Skin epidermis (tissue), 12 donors: ENCODE measurements around the gene PHPT1.
A peak's percentile ranks its signal among the peaks of the same experiment; 100 is the strongest.
"Not testable (repeated sequence)": the region's sequence is repeated elsewhere in the genome, so short reads cannot be mapped to it uniquely, and the experiment has no call there.

Source experiments
- H3K27ac ChIP-seq, 21 experiments: fragments of 200-600 bp; sonication (generic) in 11 of 21; one replicate each; pipeline ENCODE4 v1.5.0; 2020; ENCODE audit warnings: mild to moderate bottlenecking in 3 of 21, inconsistent platforms in 2 of 21, moderate library complexity in 2 of 21
- H3K4me3 ChIP-seq, 7 experiments: fragments of 200-600 bp; sonication (generic) in 2 of 7; one replicate each; pipeline ENCODE4 v1.5.0; 2020; ENCODE audit warnings: inconsistent platforms in 2 of 7, mild to moderate bottlenecking in 2 of 7, moderate library complexity in 1 of 7

The PHPT1 gene

GRCh38 chr9:136821826-136822544 lies 27.2 kb upstream of the PHPT1 start:
- H3K4me3 ChIP-seq, result peak overlapping the region in 1 of 7 experiments; percentile 15

DNA sequence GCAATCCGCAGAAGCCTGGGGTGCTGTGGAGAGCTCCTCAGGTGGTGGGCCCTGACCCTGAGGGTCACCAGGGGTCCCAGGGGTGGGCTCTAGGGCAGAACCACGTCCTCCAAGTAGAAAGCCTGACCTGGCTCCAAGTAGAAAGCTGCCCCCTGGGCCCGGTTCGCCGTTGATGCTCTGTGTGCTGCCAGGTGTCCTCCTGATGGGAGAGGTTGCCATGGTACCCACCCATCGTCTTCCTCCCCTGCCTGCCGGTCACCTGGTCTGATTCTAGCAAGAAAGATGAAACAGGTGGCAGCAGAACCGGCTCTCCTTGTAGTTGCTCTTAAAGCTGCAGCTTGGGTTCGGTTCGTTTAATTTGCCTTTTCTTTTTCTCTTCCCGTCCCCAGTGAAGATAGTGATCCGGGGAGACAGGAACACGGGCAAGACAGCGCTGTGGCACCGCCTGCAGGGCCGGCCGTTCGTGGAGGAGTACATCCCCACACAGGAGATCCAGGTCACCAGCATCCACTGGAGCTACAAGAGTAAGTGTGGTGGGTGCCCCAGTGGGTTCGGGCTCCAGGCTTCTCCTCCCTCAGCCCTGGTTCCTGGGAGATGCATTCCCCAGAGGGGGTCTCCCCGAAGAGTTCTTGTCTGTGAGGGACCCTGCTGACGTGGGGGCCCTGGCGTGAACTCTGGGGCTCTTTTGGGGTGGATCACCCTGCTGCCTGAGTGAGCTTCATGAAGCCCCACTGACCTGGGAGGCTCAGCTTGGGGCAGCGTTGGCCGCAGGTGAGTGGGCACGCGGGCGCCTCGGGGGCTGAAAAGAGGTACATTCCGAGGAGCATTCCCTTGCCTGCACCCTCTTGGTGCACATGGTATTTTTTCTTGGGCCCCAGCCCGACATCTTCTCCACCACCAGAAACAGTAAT lies 25.8 kb upstream of the PHPT1 start:
- Histone ChIP-seq H3K4me3 (no peak overlapping the region), H3K27ac (no peak overlapping the region)

More at GRCh38 chr9:136821826-136822544, 27.2 kb upstream of the PHPT1 start:
- peak overlapping the region in 2 of 21 experiments; percentile 3 to 40 for H3K27ac ChIP-seq

DNA sequence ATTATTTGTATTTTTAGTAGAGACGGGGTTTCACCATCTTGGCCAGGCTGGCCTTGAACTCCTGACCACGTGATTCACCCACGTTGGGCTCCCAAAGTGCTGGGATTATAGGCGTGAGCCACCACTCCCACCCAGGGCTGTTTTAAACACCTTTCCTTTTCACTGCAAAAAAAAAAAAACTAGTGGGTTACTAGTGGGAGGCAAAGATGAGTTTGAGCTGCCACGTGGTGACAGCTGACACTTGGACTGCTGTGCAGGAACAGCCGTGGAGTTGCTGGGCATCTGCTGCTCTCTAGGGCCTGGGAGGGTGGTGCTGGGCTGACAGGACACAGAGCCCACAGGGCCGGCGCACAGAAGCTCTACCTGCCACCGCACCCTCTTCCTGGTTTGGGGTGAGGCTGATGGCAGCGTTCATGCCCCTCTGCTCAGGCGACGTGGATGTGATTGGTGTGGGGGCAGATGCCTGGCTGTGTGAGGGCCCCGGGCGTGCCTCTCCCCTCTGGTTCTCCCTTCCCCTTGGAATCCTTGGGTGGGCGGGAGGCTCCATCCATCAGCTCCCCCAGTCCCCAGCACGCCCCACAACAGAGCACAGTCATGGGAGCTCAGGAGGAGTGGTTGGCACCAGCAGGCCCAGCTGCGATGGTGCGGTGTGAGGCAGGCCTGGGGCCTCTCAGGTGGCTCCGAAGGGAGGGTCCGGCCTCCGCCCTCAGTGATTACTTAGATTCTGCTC lies 24.5 kb upstream of the PHPT1 start:
- H3K27ac ChIP-seq, result no peak overlapping the region

GRCh38 chr9:136825295-136826187 lies 23.7 kb upstream of the PHPT1 start:
- no peak overlapping the region for H3K4me3 ChIP-seq
- H3K27ac ChIP-seq, result no peak overlapping the region

More for the DNA sequence above, 24.5 kb upstream of the PHPT1 start:
- H3K4me3 ChIP-seq, result no peak overlapping the region

- no peak overlapping the region for H3K27ac ChIP-seq
Observed at GRCh38 chr9:136826188-136826541, 23.0 kb upstream of the PHPT1 start.

GRCh38 chr9:136826703-136827582 lies 22.3 kb upstream of the PHPT1 start:
- H3K27ac ChIP-seq, result no peak overlapping the region
- no peak overlapping the region for H3K4me3 ChIP-seq

More at GRCh38 chr9:136826188-136826541, 23.0 kb upstream of the PHPT1 start:
- no peak overlapping the region for H3K4me3 ChIP-seq

- Histone ChIP-seq H3K4me3 (no peak overlapping the region), H3K27ac (no peak overlapping the region)
Observed at GRCh38 chr9:136827794-136828473, 21.3 kb upstream of the PHPT1 start.

- H3K27ac ChIP-seq, result no peak overlapping the region
Observed at GRCh38 chr9:136828474-136829140, 20.6 kb upstream of the PHPT1 start.

GRCh38 chr9:136829412-136829811 lies 19.8 kb upstream of the PHPT1 start:
- no peak overlapping the region for H3K4me3 ChIP-seq
- no peak overlapping the region for H3K27ac ChIP-seq

More at GRCh38 chr9:136828474-136829140, 20.6 kb upstream of the PHPT1 start:
- H3K4me3 ChIP-seq, result no peak overlapping the region

- H3K27ac ChIP-seq, result no peak overlapping the region
- no peak overlapping the region for H3K4me3 ChIP-seq
Observed at GRCh38 chr9:136829981-136830885, 19.0 kb upstream of the PHPT1 start.

GRCh38 chr9:136831002-136831719 lies 18.0 kb upstream of the PHPT1 start:
- H3K27ac ChIP-seq, result no peak overlapping the region

DNA sequence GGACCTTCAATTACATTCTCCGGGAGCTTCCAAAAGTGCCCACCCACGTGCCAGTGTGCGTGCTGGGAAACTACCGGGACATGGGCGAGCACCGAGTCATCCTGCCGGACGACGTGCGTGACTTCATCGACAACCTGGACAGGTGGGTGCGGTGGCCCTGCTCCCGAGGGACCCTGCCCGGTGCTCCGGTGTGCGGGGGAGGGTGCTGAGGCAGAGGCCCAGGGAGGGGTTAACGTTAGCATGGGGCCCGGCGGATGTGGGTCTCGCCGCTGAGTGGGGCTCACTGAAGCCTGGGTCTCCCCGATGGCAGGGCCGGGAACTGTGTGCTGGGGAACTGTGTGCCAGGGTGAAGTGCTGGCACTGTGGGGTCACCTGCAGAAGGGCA lies 17.5 kb upstream of the PHPT1 start:
- Histone ChIP-seq H3K4me3 (no peak overlapping the region), H3K27ac (no peak overlapping the region)

More at GRCh38 chr9:136831002-136831719, 18.0 kb upstream of the PHPT1 start:
- H3K4me3 ChIP-seq, result no peak overlapping the region

DNA sequence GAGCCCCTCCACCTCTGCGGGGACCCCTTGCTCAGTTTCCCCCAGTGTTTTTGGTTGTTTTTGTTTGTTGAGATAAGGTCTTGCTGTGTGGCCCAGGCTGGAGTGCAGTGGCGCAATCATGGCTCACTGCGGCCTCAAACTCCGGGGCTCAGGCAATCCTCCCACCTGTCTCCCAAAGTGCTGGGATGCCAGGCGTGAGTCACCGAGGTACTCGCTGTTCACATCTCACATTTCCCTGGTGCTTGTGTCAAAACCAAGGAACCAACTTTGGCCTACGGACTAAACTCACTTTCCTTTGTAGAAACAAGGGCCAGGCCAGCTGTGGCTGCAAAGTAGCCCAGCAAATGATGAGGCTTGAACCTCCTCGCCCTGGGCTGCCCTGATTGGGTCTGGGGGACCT lies 16.6 kb upstream of the PHPT1 start:
- Histone ChIP-seq H3K27ac (no peak overlapping the region), H3K4me3 (no peak overlapping the region)

DNA sequence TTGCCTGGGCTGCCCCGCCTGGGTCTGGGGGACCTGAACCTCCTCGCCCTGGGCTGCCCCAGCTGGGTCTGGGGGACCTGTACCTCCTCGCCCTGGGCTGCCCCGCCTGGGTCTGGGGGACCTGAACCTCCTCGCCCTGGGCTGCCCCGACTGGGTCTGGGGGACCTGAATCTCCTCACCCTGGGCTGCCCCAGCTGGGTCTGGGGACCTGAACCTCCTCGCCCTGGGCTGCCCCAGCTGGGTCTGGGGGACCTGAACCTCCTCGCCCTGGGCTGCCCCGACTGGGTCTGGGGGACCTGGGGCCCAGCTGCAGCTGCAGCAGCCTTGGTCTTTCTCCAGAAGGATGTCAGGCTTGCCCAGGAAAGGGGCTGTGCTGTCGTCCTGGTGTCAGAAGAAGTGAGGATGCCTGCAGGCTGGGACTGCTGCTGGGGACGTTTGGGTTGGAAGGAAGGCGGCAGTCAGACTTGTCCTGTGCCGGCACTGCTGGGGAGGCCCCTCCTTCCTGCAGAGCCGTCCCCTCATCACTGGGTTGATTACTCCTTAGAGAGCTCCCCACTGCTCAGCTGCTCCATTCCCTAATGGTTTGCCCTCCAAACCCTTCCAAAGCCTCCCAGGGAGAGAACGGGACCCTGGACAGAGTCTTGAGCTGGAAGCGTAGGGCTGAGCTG lies 15.7 kb upstream of the PHPT1 start:
- H3K4me3 ChIP-seq, H3K27ac ChIP-seq: not testable (repeated sequence)
